K562 (cell line): ENCODE measurements around the gene MEST. TPM values are rescaled to one million over a fixed set of nuclear protein-coding genes. Genes with fewer than 3 reads are reported as not detected.
A peak's percentile ranks its signal among the peaks of the same experiment; 100 is the strongest.

ENCODE experiments used
- ATAC-seq: fragments of 200-7000 bp; cut with Tn5 transposase; 3 replicates; pipeline ENCODE4 v1.9.1; 2020; ENCODE audit warnings: moderate library complexity
- BruUV-seq: library from RNA; stranded (reverse); fragments of 400-500 nt; replicated peaks from 2 replicates; lab custom pipeline; 2021; lab: Mats Ljungman, UMichigan
- CTCF ChIA-PET: fragments of 300-600 bp; formaldehyde crosslinking; extraction: SDS; loops from one replicate; lab custom pipeline; 2021; ENCODE audit warnings: low intra/inter-chr PET ratio; lab: Yijun Ruan, JAX
- POLR2A ChIA-PET: fragments of 300-600, 350-650 bp; sonication (Branson Sonifier 250); formaldehyde crosslinking; extraction: SDS; loops from one replicate; lab custom pipeline; 2021; ENCODE audit warnings: antibody characterized with exemption, inconsistent platforms; lab: Yijun Ruan, JAX
- DNase-seq, 4 experiments: peaks; one replicate each; pipeline versions ENCODE4 v3.0.0 to v3.0.0-alpha.2; 2011 to 2018; ENCODE audit warnings: low spot score in 3 of 4, mixed read lengths in 3 of 4; ENCODE audit errors: extremely low read depth in 1 of 4
- FAIRE-seq: peaks from 2 replicates; lab custom pipeline; 2011; peaks lifted over from hg19 to GRCh38; lab: Jason Lieb, UNC
- H2AFZ ChIP-seq: 2 replicates; pipeline ENCODE4 v1.6.0; 2011; ENCODE audit warnings: low read depth, low read length, control low read depth, inconsistent platforms
- H3K27ac ChIP-seq: fragments of 200-600 bp; 3 replicates; pipeline ENCODE4 v1.8.0; 2011; ENCODE audit warnings: low read depth, mild to moderate bottlenecking, control low read depth, inconsistent platforms, low read length, moderate library complexity, mixed read lengths; ENCODE audit errors: extremely low read depth
- H3K27me3 ChIP-seq, 2 experiments: fragments of 300-600 bp in 1 of 2; 2 replicates in 1 of 2; 3 replicates in 1 of 2; pipeline versions ENCODE4 v1.6.0 to v1.8.0; 2011; ENCODE audit warnings: inconsistent platforms in 2 of 2, low read length in 2 of 2, mild to moderate bottlenecking in 1 of 2, mixed read lengths in 1 of 2, moderate library complexity in 1 of 2; ENCODE audit not compliant: control insufficient read depth in 2 of 2, insufficient read depth in 2 of 2
- H3K36me3 ChIP-seq: fragments of 300-600 bp; 3 replicates; pipeline ENCODE4 v1.8.0; 2011; ENCODE audit warnings: mild to moderate bottlenecking, low read length, inconsistent platforms; ENCODE audit not compliant: control insufficient read depth, insufficient read depth
- H3K4me1 ChIP-seq, 2 experiments: fragments of 200-600 bp in 1 of 2; replicated peaks in 1 of 2; 2 replicates in 1 of 2; 3 replicates in 1 of 2; pipeline versions ENCODE4 v1.5.1 to v1.8.0; 2011; ENCODE audit warnings: inconsistent platforms in 2 of 2, low read length in 2 of 2, mild to moderate bottlenecking in 1 of 2, mixed read lengths in 1 of 2, moderate library complexity in 1 of 2; ENCODE audit not compliant: control insufficient read depth in 2 of 2, insufficient read depth in 2 of 2
- H3K4me2 ChIP-seq: 2 replicates; pipeline ENCODE4 v1.6.1; 2011; ENCODE audit warnings: low read length, control low read depth, inconsistent platforms, mixed read lengths; ENCODE audit not compliant: insufficient read depth
- H3K4me3 ChIP-seq: fragments of 200-600 bp; sonication (generic), shearing (Covaris generic); 2 replicates; pipeline ENCODE4 v1.5.1; 2016; ENCODE audit warnings: control low read depth, inconsistent platforms
- H3K79me2 ChIP-seq: fragments of 200-600 bp; 3 replicates; pipeline ENCODE4 v1.8.0; 2011; ENCODE audit warnings: low read length, inconsistent platforms; ENCODE audit not compliant: control insufficient read depth, insufficient read depth
- H3K9ac ChIP-seq, 2 experiments: 2 replicates each; pipeline versions ENCODE4 v1.6.0 to v1.6.1; 2011; ENCODE audit warnings: low read depth in 2 of 2, low read length in 2 of 2, control low read depth in 1 of 2, inconsistent platforms in 1 of 2, mild to moderate bottlenecking in 1 of 2, mixed read lengths in 1 of 2; ENCODE audit not compliant: insufficient read depth in 1 of 2
- H3K9me1 ChIP-seq: one replicate; pipeline ENCODE4 v1.6.0; 2011; ENCODE audit warnings: inconsistent platforms, mild to moderate bottlenecking, low read length, moderate library complexity; ENCODE audit not compliant: control insufficient read depth, insufficient read depth
- H3K9me3 ChIP-seq: replicated peaks from 2 replicates; pipeline ENCODE4 v1.5.1; 2011; ENCODE audit warnings: low read depth, low read length, inconsistent platforms; ENCODE audit not compliant: control insufficient read depth, insufficient read depth
- H4K20me1 ChIP-seq: replicated peaks from 2 replicates; pipeline ENCODE4 v1.6.1; 2011; ENCODE audit warnings: low read length, inconsistent platforms, mixed read lengths; ENCODE audit not compliant: control insufficient read depth, insufficient read depth
- ARHGAP35 ChIP-seq: fragments of 450-650 bp; IDR thresholded peaks from 2 replicates; pipeline ENCODE4 v1.6.1; 2018; ENCODE audit not compliant: partially characterized antibody
- EZH2 ChIP-seq: IDR thresholded peaks from 2 replicates; pipeline ENCODE4 v1.6.1; 2012; ENCODE audit warnings: low read depth, mild to moderate bottlenecking, inconsistent platforms, low read length, borderline replicate concordance
- ILK ChIP-seq: fragments of 450-650 bp; IDR thresholded peaks from 2 replicates; pipeline ENCODE4 v1.6.1; 2016; ENCODE audit warnings: missing genetic modification characterization, low read depth, mild to moderate bottlenecking, missing compliant biosample characterization, moderate library complexity, borderline replicate concordance
- KAT7 ChIP-seq: sonication (generic); formaldehyde crosslinking; IDR thresholded peaks from 2 replicates; pipeline ENCODE4 v1.8.0; 2022; ENCODE audit warnings: missing genetic modification reagents, mild to moderate bottlenecking, borderline replicate concordance
- POLR2A ChIP-seq: fragments of 450-650 bp; conservative IDR thresholded peaks from 2 replicates; pipeline ENCODE4 v1.6.1; 2016
- SRSF1 ChIP-seq: fragments of 200-400 bp; formaldehyde crosslinking; IDR thresholded peaks from 2 replicates; pipeline ENCODE4 v1.6.1; 2017; ENCODE audit warnings: mild to moderate bottlenecking, low read depth, low read length, moderate library complexity
- TAF7 ChIP-seq: fragments of 450-650 bp; IDR thresholded peaks from 2 replicates; pipeline ENCODE4 v1.6.1; 2016; ENCODE audit warnings: missing genetic modification characterization, missing compliant biosample characterization
- ZNF12 ChIP-seq: sonication (generic); formaldehyde crosslinking; IDR thresholded peaks from 2 replicates; pipeline ENCODE4 v1.4.0; 2020; ENCODE audit warnings: mild to moderate bottlenecking, missing genetic modification reagents
- ZNF175 ChIP-seq: fragments of 200-800 bp; sonication (Bioruptor generic); IDR thresholded peaks from 2 replicates; pipeline ENCODE4 v1.6.1; 2016; ENCODE audit warnings: low read depth, mild to moderate bottlenecking, missing genetic modification characterization, missing compliant biosample characterization
- ZNF3 ChIP-seq: fragments of 250-450 bp; sonication (Bioruptor Pico); IDR thresholded peaks from 2 replicates; pipeline ENCODE4 v1.5.0; 2021; ENCODE audit warnings: mild to moderate bottlenecking, moderate library complexity
- ZNF431 ChIP-seq: sonication (generic); formaldehyde crosslinking; IDR thresholded peaks from 2 replicates; pipeline ENCODE4 v1.8.0; 2022; ENCODE audit warnings: mild to moderate bottlenecking, missing genetic modification reagents
- ZNF764 ChIP-seq: fragments of 250-450 bp; sonication (Bioruptor Pico); IDR thresholded peaks from 2 replicates; pipeline ENCODE4 v1.4.0; 2020; ENCODE audit warnings: low read depth, mild to moderate bottlenecking, moderate library complexity
- ZSCAN32 ChIP-seq: fragments of 450-650 bp; formaldehyde crosslinking; IDR thresholded peaks from 2 replicates; pipeline ENCODE4 v1.4.0; 2020; ENCODE audit warnings: mild to moderate bottlenecking, moderate library complexity
- WGBS: fragments of 100-300 bp; shearing (Covaris generic); methylation state at CpG from one replicate; pipeline ENCODE4 v1.1.6; 2016; ENCODE audit warnings: low coverage, mixed read lengths; ENCODE audit not compliant: insufficient coverage; ENCODE audit errors: missing lambda C conversion rate; 5-methylcytosine and 5-hydroxymethylcytosine counted together
- in situ Hi-C: fragments of 300-500 bp; cut with MboI; formaldehyde crosslinking; loops from 4 replicates; pipeline ENCODE4 v1.15.0; 2018; ENCODE audit warnings: inconsistent platforms, mixed read lengths
- intact Hi-C: fragments of 100-400 bp; cut with micrococcal nuclease; formaldehyde crosslinking; loops from 2 replicates; pipeline ENCODE4 v1.14.2; 2022
- polyA plus RNA-seq, 8 experiments: library from polyadenylated mRNA; depleted of rRNA in 4 of 8; stranded (reverse) in 5 of 8; unstranded in 3 of 8; fragments of >200 nt; fragmentation: Nextera tagmentation in 2 of 8; fragmentation: Illumina TruSeq in 1 of 8; extraction: Ambion mirVana in 2 of 8; extraction: Trizol in 1 of 8; gene quantifications; 2 replicates each; pipeline versions ENCODE4 v1.2.1 to v1.2.3, GENCODE V29; 2011 to 2014; ENCODE audit warnings: inconsistent platforms in 1 of 8, missing spikeins in 1 of 8
- total RNA-seq, 7 experiments: library from RNA; depleted of rRNA in 6 of 7; stranded (reverse); fragments of >200 nt in 6 of 7; fragmentation: Illumina TruSeq in 2 of 7; extraction: Trizol in 2 of 7; gene quantifications; 2 replicates each; pipeline versions ENCODE4 v1.2.1 to v1.2.3, GENCODE V29; 2011 to 2021; ENCODE audit warnings: low replicate concordance in 1 of 7
- TF ChIP-seq, protein P1 (sequence below): fragments of 250-450 bp; sonication (Bioruptor Pico); IDR thresholded peaks from 2 replicates; pipeline ENCODE4 v1.5.0; 2021; ENCODE audit warnings: mild to moderate bottlenecking, borderline replicate concordance
- TF ChIP-seq, protein P2 (sequence below): sonication (generic); formaldehyde crosslinking; IDR thresholded peaks from 2 replicates; pipeline ENCODE4 v1.8.0; 2022; ENCODE audit warnings: mild to moderate bottlenecking, missing genetic modification reagents
- TF ChIP-seq, protein P3 (sequence below): IDR thresholded peaks from 2 replicates; pipeline ENCODE4 v1.6.1; 2012; ENCODE audit warnings: low read depth, low read length, improper control_type of control experiment, borderline replicate concordance

Gene MEST
- total and polyA plus RNA-seq, 9 of the 15 experiments (the other 6 are each of a cell fraction or from before 2014, with no cell fraction given): 0.04 to 0.74 (median 0.36) TPM; not detected in 1

DNA sequence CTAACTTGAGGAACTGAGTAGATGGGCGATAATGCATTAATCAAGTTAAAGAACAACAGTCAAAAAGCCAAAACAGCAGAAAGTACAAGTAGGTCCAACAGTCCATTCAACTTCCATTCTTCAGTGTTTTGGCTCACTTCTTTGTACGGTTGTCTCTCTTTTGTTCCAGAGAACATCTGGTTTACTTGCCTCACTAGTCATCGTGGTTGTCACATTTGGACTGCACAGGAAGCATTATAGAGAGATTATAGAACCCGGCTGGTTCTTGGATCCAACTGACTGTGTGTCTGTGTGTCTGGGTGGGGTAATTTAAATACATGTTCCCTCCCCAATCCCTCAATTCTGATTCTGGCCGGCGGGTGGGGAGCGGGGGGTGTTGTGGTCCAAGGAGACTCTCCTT is 49.3 kb upstream of the MEST start:
- FAIRE-seq (no peak), DNase-seq (no peak), ATAC-seq (no peak)
- Histone ChIP-seq H4K20me1 (no peaks in the 10 kb centered on the region), H3K27ac (no peak overlapping the region), H3K36me3 (no peaks in the 10 kb centered on the region), H3K9ac (no peak overlapping the region), H3K9me3 (peaks cover 7% of the 10 kb centered on the region), H2AFZ (peak overlapping the region; percentile 21; the same call in 1 of the 2 replicates), H3K4me2 (no peak overlapping the region), H3K4me1 (peaks cover 4 to 7% of the 10 kb centered on the region in 2 experiments; a peak in 4 of 5 replicates), H3K9me1 (no peaks in the 10 kb centered on the region), H3K79me2 (no peaks in the 10 kb centered on the region), H3K4me3 (no peak overlapping the region), H3K27me3 (peaks cover 0 to 11% of the 10 kb centered on the region in 2 experiments; a peak in 1 of 5 replicates)
- in situ Hi-C loops: no loop called here
- TF ChIP-seq TAF7 (no peak), ZNF3 (no peak), ILK (tag) (no peak), ZSCAN32 (CRISPR knock-in tag) (no peak), ZNF764 (CRISPR knock-in tag) (no peak), ARHGAP35 (no peak), POLR2A (no peak), ZNF175 (CRISPR knock-in tag) (no peak), KAT7 (CRISPR knock-in tag) (no peak), ZNF431 (no peak), EZH2 (no peak), ZNF12 (no peak), SRSF1 (no peak)
- TF ChIP-seq, protein P1, sequence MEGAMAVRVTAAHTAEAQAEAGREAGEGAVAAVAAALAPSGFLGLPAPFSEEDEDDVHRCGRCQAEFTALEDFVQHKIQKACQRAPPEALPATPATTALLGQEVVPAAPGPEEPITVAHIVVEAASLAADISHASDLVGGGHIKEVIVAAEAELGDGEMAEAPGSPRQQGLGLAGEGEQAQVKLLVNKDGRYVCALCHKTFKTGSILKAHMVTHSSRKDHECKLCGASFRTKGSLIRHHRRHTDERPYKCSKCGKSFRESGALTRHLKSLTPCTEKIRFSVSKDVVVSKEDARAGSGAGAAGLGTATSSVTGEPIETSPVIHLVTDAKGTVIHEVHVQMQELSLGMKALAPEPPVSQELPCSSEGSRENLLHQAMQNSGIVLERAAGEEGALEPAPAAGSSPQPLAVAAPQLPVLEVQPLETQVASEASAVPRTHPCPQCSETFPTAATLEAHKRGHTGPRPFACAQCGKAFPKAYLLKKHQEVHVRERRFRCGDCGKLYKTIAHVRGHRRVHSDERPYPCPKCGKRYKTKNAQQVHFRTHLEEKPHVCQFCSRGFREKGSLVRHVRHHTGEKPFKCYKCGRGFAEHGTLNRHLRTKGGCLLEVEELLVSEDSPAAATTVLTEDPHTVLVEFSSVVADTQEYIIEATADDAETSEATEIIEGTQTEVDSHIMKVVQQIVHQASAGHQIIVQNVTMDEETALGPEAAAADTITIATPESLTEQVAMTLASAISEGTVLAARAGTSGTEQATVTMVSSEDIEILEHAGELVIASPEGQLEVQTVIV (CRISPR knock-in tag): no peak
- TF ChIP-seq, protein P2, sequence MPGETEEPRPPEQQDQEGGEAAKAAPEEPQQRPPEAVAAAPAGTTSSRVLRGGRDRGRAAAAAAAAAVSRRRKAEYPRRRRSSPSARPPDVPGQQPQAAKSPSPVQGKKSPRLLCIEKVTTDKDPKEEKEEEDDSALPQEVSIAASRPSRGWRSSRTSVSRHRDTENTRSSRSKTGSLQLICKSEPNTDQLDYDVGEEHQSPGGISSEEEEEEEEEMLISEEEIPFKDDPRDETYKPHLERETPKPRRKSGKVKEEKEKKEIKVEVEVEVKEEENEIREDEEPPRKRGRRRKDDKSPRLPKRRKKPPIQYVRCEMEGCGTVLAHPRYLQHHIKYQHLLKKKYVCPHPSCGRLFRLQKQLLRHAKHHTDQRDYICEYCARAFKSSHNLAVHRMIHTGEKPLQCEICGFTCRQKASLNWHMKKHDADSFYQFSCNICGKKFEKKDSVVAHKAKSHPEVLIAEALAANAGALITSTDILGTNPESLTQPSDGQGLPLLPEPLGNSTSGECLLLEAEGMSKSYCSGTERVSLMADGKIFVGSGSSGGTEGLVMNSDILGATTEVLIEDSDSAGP (CRISPR knock-in tag): no peak
- TF ChIP-seq, protein P3, sequence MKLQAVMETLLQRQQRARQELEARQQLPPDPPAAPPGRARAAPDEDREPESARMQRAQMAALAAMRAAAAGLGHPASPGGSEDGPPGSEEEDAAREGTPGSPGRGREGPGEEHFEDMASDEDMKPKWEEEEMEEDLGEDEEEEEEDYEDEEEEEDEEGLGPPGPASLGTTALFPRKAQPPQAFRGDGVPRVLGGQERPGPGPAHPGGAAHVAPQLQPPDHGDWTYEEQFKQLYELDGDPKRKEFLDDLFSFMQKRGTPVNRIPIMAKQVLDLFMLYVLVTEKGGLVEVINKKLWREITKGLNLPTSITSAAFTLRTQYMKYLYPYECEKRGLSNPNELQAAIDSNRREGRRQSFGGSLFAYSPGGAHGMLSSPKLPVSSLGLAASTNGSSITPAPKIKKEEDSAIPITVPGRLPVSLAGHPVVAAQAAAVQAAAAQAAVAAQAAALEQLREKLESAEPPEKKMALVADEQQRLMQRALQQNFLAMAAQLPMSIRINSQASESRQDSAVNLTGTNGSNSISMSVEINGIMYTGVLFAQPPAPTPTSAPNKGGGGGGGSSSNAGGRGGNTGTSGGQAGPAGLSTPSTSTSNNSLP: no peak
- intact Hi-C loops: no loop called here
- BruUV-seq: no TSS peak
- ChIA-PET CTCF (no interaction called here), POLR2A (no interaction called here)
- 34% methylated on average over 7 of the region's 7 CpGs for WGBS
